Fibroblast of mammary gland (primary cell): ENCODE results near the gene FAM227A.
"Not testable (repeated sequence)": the region's sequence is repeated elsewhere in the genome, so short reads cannot be mapped to it uniquely, and the experiment has no call there.

Source experiments
- DNase-seq: peaks from one replicate; pipeline ENCODE4 v3.0.0-alpha.2; 2010; ENCODE audit warnings: low read depth
- H3K4me3 ChIP-seq: 2 replicates; pipeline ENCODE4 v1.5.1; 2011; ENCODE audit warnings: low read depth, mild to moderate bottlenecking, low read length, moderate library complexity; ENCODE audit not compliant: control insufficient read depth
- TF ChIP-seq, protein P1 (sequence below): conservative IDR thresholded peaks from 2 replicates; pipeline ENCODE4 v1.5.1; 2011; ENCODE audit warnings: low read depth, low read length, inconsistent platforms; ENCODE audit not compliant: control insufficient read depth, insufficient read depth

The FAM227A gene

DNA sequence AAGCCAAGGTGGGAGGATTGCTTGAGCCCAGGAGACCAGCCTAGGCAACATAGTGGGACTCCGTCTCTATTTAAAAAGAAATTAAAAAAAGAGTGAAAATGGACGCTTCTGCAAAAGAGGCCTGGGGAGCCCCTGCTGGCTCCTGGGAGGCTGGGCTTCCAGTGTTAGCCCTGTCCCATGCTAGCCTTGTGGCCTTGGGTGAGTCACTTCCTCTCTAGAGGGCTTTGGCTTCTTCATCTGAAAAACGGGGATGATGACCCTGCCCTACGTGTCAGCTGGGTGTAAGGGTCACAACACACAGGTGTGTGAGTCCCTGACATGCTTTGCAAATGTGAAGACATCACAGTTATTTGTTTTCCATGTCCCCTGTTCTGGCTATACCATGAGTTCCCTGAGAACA, 32.8 kb downstream of the FAM227A start:
- H3K4me3 ChIP-seq: no peak overlapping the region
- DNase-seq: no peak
- TF ChIP-seq, protein P1, sequence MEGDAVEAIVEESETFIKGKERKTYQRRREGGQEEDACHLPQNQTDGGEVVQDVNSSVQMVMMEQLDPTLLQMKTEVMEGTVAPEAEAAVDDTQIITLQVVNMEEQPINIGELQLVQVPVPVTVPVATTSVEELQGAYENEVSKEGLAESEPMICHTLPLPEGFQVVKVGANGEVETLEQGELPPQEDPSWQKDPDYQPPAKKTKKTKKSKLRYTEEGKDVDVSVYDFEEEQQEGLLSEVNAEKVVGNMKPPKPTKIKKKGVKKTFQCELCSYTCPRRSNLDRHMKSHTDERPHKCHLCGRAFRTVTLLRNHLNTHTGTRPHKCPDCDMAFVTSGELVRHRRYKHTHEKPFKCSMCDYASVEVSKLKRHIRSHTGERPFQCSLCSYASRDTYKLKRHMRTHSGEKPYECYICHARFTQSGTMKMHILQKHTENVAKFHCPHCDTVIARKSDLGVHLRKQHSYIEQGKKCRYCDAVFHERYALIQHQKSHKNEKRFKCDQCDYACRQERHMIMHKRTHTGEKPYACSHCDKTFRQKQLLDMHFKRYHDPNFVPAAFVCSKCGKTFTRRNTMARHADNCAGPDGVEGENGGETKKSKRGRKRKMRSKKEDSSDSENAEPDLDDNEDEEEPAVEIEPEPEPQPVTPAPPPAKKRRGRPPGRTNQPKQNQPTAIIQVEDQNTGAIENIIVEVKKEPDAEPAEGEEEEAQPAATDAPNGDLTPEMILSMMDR: no peak

DNA sequence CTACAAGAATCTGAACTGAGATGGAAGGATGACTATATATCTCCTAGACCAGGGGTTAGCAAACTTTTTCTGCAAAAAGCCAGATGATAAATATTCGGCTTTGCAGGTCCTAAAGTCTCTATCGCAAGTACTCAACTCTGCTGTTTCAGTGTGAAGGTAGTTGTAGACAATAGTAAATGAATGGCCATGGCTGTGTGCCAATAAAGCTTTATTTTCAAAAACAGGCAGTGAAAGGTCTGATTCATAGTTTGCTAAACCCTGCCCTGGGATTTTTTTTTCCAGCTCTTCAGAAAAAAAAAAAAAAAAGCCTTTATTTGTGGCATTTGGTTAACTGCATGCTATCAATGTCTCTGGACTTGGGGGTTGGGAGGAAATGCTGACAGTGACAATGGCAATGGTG, 37.5 kb downstream of the FAM227A start:
- TF ChIP-seq, protein P1: no peak
- peak; percentile 31 for DNase-seq
- no peak overlapping the region for H3K4me3 ChIP-seq

DNA sequence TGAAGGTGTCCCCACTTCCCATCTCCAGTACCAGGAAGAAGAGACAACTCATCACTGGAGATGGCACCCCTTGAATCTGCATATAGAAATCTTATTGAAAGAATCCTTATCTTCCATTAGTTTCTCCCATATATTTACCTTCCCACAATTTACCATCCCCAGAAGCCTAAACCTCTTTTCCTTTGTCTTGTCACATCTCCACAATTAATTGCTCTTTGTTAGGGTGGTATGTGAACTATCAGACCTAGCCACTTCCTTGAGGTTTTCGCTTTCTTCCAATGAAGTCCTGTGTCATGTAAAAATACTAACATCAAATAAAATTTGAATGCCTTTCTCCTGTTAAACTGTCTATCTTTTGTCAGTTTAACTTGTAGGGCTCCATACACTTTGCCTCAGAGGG, 37.9 kb downstream of the FAM227A start:
- DNase-seq: no peak
- TF ChIP-seq, protein P1: no peak
- no peak overlapping the region for H3K4me3 ChIP-seq

DNA sequence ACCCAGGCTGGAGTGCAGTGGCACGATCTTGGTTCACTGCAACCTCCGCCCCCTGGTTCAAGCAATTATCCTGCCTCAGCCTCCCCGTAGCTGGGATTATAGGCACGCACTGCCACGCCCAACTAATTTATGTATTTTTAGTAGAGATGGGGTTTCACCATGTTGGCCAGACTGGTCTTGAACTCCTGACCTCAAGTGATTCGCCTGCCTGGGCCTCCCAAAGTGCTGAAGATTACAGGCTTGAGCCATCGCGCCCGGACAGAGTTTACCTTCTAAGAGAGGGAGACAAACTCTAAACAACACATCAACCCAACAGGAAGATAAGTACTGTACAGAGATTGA, 41.2 kb downstream of the FAM227A start:
- not testable (repeated sequence) for DNase-seq

DNA sequence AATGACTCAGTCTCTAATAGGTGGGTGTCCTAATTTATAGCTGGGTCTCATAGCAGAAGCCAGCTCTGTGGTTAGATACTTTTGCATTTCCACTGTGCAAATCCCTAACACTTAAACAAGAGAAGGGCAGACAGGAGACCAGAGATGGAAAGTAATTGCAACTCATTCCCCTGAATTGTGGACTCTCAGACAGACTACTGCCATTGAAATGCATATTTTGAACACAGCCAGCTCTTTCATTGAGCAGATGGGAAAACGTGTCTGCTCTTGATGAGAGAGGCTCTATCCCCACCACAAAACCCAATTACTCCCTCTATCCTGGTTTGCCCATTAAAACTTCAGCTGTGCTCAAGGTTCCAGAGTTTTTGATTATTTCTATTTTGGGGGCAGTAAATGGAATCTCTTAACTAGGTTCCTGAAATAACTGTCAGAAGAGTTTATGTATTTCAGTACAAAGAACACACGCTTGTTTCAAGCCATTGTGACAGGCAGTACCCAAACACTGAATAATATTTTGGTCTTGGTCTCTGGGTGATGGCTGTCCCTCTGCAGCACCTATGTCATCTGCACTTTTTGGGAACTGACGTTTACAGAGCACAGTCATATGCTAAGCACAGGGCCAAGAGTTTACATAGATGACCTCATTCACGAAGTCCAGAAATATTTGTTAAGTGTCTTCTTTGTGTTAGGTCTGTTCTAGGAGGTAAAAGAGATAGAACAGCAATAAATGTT, 41.7 kb downstream of the FAM227A start:
- TF ChIP-seq, protein P1: no peak
- H3K4me3 ChIP-seq: no peak overlapping the region
- DNase-seq: peak; percentile 6

More for the DNA sequence above, 41.2 kb downstream of the FAM227A start:
- not testable (repeated sequence) for H3K4me3 ChIP-seq

DNA sequence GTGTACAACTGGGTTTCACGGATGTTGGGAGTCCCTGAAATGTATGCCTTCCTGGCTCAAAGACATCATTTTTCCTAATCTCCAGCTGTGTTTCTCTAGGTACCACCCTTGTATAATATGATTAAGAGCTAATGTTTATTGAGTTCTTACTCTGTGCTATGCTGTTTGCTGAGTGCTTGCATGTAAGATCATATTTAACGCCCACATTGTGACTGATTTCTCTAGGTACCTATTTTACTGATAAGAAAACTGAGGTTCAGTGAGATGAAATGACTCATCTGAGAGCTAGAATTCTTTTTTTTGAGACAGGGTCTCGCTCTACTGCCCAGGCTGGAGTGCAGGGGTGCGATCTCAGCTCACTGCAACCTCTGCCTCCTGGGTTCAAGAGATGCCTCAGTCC, 42.6 kb downstream of the FAM227A start:
- TF ChIP-seq, protein P1: no peak
- H3K4me3 ChIP-seq: no peak overlapping the region
- DNase-seq: no peak

DNA sequence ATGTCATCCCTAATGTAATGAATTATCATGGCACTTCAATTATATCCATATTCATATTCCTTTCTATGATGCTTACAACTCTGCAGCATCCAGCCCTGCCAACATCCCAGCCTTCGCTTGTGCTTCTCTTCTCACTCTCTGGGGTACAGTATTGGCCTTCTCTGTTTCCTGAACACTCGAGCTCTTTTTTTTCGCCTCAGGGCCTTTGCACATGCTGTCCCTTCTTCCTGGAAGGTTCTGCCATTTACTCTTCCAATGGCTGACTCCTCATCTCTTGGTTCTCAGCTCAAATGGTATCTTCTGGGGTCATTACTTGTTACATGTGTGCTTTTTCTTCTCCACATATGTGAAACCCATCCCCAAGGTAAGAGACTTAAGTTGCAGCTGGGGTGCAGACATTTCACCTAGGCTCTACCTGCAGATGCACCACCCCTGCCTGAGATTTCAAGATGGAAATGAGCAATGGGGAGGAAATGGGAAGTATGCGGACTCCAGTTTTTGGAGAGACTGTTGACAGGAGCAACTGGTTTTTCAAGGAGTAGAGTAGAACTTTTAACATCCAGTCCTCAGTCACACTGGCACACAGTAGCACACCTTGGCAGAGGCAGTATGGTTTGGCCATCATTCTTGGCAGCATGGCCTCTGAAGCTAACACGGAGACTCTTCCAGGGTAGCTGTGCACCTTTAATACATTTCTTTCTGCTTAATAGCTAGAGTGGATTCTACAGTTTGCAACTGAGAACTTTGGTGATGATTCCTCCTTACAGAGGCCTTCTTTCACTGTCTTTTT, 43.8 kb downstream of the FAM227A start:
- no peak overlapping the region for H3K4me3 ChIP-seq
- DNase-seq: no peak
- TF ChIP-seq, protein P1: no peak
